ENCODE measurements around the gene AQP2.

AQP2 gene

GRCh38 chr12:49966511-49967041 lies 16.0 kb downstream of the AQP2 start:
- Histone ChIP-seq H3K9me2 (replicated peaks; ENCODE audit: low read depth, low read length) (no peaks in the 10 kb centered on the region), H3K36me3 (ENCODE audit: insufficient read depth, low read length) (no peaks in the 10 kb centered on the region), H3K9ac (ENCODE audit: low read depth, low read length, poor library complexity, severe bottlenecking) (peak overlapping the region; percentile 30), H3K27me3 (ENCODE audit: insufficient read depth, low read length, poor library complexity, severe bottlenecking) (no peaks in the 10 kb centered on the region), H3K9me3 (ENCODE audit: insufficient read depth, low read depth, low read length) (no peaks in the 10 kb centered on the region), H3K4me1 (ENCODE audit: insufficient read depth, low read length, poor library complexity, severe bottlenecking) (peaks cover 53% of the 10 kb centered on the region), H4K20me1 (ENCODE audit: insufficient read depth, low read length, poor library complexity, severe bottlenecking) (no peaks in the 10 kb centered on the region), H3K79me2 (ENCODE audit: insufficient read depth, low read length) (0 out of 2 replicates have a peak, but pooled peaks cover 4% of the 10 kb centered on the region), H3K4me3 (ENCODE audit: low read length, poor library complexity, severe bottlenecking) (peak overlapping the region; percentile 77), H3K4me2 (ENCODE audit: low read depth, low read length, poor library complexity, severe bottlenecking) (peak overlapping the region; percentile 100), H3F3A (ENCODE audit: low read depth) (no peaks in the 10 kb centered on the region), H2AFZ (ENCODE audit: low read length) (0 out of 2 replicates have a peak overlapping the region, but pooled peaks have one; percentile 100)
- TF ChIP-seq EZH2phosphoT487 (IDR thresholded peaks at IDR 0.05; ENCODE audit: borderline replicate concordance) = no peak
- no peak for TF ChIP-seq CTCF (conservative IDR thresholded peaks at IDR 0.05; ENCODE audit: low read length)

GRCh38 chr12:49967042-49967776 lies 16.7 kb downstream of the AQP2 start:
- H3F3A ChIP-seq (ENCODE audit: low read depth) = no peaks in the 10 kb centered on the region
- peak overlapping the region; percentile 77 for H3K4me3 ChIP-seq (ENCODE audit: low read length, poor library complexity, severe bottlenecking)
- no peaks in the 10 kb centered on the region for H3K36me3 ChIP-seq (ENCODE audit: insufficient read depth, low read length)
- H2AFZ ChIP-seq (ENCODE audit: low read length) = peak overlapping the region; percentile 100
- peak overlapping the region; percentile 72 for H3K9ac ChIP-seq (ENCODE audit: low read depth, low read length, poor library complexity, severe bottlenecking)
- H3K4me2 ChIP-seq (ENCODE audit: low read depth, low read length, poor library complexity, severe bottlenecking) = peak overlapping the region; percentile 100
- H3K9me2 ChIP-seq (replicated peaks; ENCODE audit: low read depth, low read length) = no peaks in the 10 kb centered on the region
- peak; percentile 76 for TF ChIP-seq CTCF (conservative IDR thresholded peaks at IDR 0.05; ENCODE audit: low read length)
- no peak for TF ChIP-seq EZH2phosphoT487 (IDR thresholded peaks at IDR 0.05; ENCODE audit: borderline replicate concordance)
- no peaks in the 10 kb centered on the region for H3K9me3 ChIP-seq (ENCODE audit: insufficient read depth, low read depth, low read length)
- H3K27me3 ChIP-seq (ENCODE audit: insufficient read depth, low read length, poor library complexity, severe bottlenecking) = no peaks in the 10 kb centered on the region
- peaks cover 53% of the 10 kb centered on the region for H3K4me1 ChIP-seq (ENCODE audit: insufficient read depth, low read length, poor library complexity, severe bottlenecking)
- H3K79me2 ChIP-seq (ENCODE audit: insufficient read depth, low read length) = 0 out of 2 replicates have a peak, but pooled peaks cover under 1% of the 10 kb centered on the region
- H4K20me1 ChIP-seq (ENCODE audit: insufficient read depth, low read length, poor library complexity, severe bottlenecking) = no peaks in the 10 kb centered on the region

GRCh38 chr12:49967777-49968250 lies 17.3 kb downstream of the AQP2 start:
- Histone ChIP-seq H3F3A (ENCODE audit: low read depth) (no peaks in the 10 kb centered on the region), H4K20me1 (ENCODE audit: insufficient read depth, low read length, poor library complexity, severe bottlenecking) (no peaks in the 10 kb centered on the region), H3K4me3 (ENCODE audit: low read length, poor library complexity, severe bottlenecking) (peak overlapping the region; percentile 77), H3K9me2 (replicated peaks; ENCODE audit: low read depth, low read length) (no peaks in the 10 kb centered on the region), H3K9ac (ENCODE audit: low read depth, low read length, poor library complexity, severe bottlenecking) (peak overlapping the region; percentile 72), H3K79me2 (ENCODE audit: insufficient read depth, low read length) (no peaks in the 10 kb centered on the region), H2AFZ (ENCODE audit: low read length) (peak overlapping the region; percentile 100), H3K9me3 (ENCODE audit: insufficient read depth, low read depth, low read length) (no peaks in the 10 kb centered on the region), H3K27me3 (ENCODE audit: insufficient read depth, low read length, poor library complexity, severe bottlenecking) (no peaks in the 10 kb centered on the region), H3K4me2 (ENCODE audit: low read depth, low read length, poor library complexity, severe bottlenecking) (peak overlapping the region; percentile 100), H3K36me3 (ENCODE audit: insufficient read depth, low read length) (no peaks in the 10 kb centered on the region), H3K4me1 (ENCODE audit: insufficient read depth, low read length, poor library complexity, severe bottlenecking) (peaks cover 49% of the 10 kb centered on the region)
- TF ChIP-seq CTCF (conservative IDR thresholded peaks at IDR 0.05; ENCODE audit: low read length) (no peak), EZH2phosphoT487 (IDR thresholded peaks at IDR 0.05; ENCODE audit: borderline replicate concordance) (no peak)
